Ishikawa (cell line): ENCODE results near the gene PSD.

Experiments used
- CEBPB ChIP-seq: IDR thresholded peaks from 2 replicates; pipeline ENCODE4 v1.6.1; 2012
- TAF1 ChIP-seq: IDR thresholded peaks from 2 replicates; pipeline ENCODE4 v1.6.1; 2012; ENCODE audit warnings: low read depth, mild to moderate bottlenecking
- YY1 ChIP-seq: IDR thresholded peaks from 2 replicates; pipeline ENCODE4 v1.6.1; 2012; ENCODE audit warnings: low read depth
- TF ChIP-seq, protein P1 (sequence below): IDR thresholded peaks from 2 replicates; pipeline ENCODE4 v1.6.1; 2012

DNA sequence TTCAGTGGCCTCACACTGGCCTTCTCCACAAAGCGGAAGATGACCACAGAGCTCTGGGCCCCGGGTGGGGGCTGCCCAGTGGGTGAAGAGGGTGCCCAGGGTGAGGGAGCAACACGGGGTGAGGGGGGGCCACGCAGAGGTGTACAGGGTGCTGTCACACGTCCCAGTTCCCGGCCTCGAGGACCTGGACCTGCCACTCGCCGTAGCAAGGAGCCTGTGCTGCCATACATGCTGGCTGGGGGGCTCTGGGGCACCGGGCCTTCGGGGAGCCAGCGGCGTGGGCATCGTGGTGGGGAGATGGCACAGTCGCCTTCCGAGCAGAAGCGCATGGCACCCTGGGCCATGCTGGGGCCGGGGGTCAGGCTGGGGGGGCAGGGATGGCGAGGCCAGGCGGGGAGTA, 1.9 kb downstream of the PSD start:
- TF ChIP-seq YY1 (no peak), CEBPB (no peak), TAF1 (no peak)
- TF ChIP-seq, protein P1, sequence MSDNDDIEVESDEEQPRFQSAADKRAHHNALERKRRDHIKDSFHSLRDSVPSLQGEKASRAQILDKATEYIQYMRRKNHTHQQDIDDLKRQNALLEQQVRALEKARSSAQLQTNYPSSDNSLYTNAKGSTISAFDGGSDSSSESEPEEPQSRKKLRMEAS, result no peak
